ENCODE data around the gene CCNG1.

DNA sequence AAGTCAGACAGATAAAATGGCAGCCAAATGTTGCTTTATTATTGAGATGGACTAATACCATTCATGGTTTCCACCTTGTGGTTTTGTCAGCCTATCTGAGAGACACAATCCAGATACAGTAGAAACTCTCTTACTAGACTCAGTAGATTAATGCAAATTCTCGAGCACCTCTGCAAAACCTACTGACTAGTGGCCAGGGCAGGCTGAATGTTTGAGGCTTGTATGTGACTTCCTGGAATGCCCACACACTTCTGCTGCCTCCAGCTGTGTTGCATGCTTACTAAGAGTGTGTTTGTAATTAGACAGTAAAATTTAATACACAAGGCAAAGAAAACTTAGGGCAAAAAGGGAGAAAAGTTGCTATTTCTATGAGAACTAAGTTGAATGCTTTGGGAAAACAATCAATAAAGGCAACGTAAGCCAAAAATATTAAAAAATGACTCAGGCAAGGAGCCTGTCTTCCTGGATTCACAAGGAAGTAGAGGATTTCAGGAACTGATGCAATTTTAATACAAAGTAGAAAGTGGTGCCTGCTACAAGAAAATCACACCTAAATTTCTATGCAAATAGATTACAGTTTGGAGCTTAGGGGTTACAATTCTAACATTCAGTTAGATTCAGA, 30.2 kb upstream of the CCNG1 start:
- TF ChIP-seq CTCF (IDR thresholded peaks at IDR 0.05; ENCODE audit: borderline replicate concordance, extremely low read depth, low read length, poor library complexity, severe bottlenecking) (no peak), EZH2 (IDR thresholded peaks at IDR 0.05; ENCODE audit: borderline replicate concordance, low read depth, low read length, severe bottlenecking) (no peak)
